Astrocyte of the hippocampus (primary cell): ENCODE results near the gene CREB5.
A peak's percentile ranks its signal among the peaks of the same experiment; 100 is the strongest.
"Not testable (repeated sequence)": the region's sequence is repeated elsewhere in the genome, so short reads cannot be mapped to it uniquely, and the experiment has no call there.

Source experiments
- DNase-seq: peaks from one replicate; pipeline ENCODE4 v3.0.0; 2011; ENCODE audit warnings: low read depth, low spot score

The CREB5 gene

GRCh38 chr7:28576656-28577055, 164.3 kb downstream of the CREB5 start:
- DNase-seq: no peak

DNA sequence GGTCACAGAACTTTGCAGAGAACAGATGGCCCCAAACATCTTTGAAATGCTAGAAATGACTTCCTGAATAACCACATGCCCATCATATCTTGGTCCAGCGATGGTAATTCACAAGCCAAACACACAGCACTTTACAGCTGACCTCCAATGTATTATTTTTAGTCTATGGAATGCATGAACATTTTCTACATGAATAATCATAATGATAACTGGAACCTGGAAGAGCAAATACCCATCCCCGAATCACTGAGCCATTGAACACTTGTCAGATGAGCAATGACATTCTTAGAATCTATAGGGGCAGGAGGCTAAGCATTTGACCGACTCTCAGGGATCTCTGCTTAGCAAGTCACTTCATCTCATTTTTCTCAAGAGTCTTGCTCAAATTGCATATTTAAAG, 167.3 kb downstream of the CREB5 start:
- DNase-seq: no peak

DNA sequence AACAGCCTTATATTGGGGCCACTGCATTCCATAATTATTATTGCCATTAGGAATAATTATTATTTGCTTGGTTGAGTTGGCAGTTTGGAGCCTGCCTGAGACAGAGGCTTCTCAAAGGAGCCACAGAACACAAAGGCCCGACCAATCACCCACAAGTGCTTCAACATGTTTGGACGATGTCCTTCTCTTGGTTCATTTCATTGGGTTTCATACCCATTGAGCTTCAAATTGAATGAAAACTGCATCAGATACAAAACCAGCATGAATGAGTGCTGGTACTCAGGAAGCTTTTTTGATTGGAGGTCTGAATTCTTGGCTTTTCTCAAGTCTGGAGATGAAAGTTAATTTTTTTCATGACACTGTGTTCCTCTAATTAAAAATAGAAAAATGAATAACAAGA, 168.3 kb downstream of the CREB5 start:
- DNase-seq: no peak

GRCh38 chr7:28581351-28581750, 169.0 kb downstream of the CREB5 start:
- DNase-seq: peak; percentile 61

- DNase-seq: no peak
Observed at GRCh38 chr7:28582226-28582625, 169.9 kb downstream of the CREB5 start.

DNA sequence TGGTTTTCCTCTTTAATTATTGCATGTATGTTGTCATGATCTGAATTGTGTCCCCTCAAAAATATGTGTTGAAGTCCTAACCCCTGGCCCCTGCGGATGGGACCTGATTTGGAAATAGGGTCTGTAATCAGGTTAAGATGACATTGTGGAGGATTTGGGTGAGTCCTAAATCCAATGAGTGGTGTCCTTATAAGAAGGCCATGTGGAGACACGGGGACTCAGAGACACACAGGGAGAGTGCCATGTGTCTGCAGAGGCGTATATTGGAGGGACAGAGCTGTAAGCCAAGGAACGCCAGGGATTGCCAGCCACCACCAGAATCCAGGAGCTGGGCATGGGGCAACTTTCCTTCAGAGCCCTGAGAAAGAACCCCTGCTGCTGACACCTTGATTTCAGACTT, 171.9 kb downstream of the CREB5 start:
- DNase-seq: no peak

- DNase-seq: peak; percentile 87
Observed at GRCh38 chr7:28586736-28587135, 174.4 kb downstream of the CREB5 start.

GRCh38 chr7:28587211-28587610, 174.9 kb downstream of the CREB5 start:
- peak; percentile 81 for DNase-seq

- DNase-seq: peak; percentile 16
Observed at GRCh38 chr7:28588602-28589001, 176.3 kb downstream of the CREB5 start.

GRCh38 chr7:28591041-28591674, 178.8 kb downstream of the CREB5 start:
- no peak for DNase-seq

DNA sequence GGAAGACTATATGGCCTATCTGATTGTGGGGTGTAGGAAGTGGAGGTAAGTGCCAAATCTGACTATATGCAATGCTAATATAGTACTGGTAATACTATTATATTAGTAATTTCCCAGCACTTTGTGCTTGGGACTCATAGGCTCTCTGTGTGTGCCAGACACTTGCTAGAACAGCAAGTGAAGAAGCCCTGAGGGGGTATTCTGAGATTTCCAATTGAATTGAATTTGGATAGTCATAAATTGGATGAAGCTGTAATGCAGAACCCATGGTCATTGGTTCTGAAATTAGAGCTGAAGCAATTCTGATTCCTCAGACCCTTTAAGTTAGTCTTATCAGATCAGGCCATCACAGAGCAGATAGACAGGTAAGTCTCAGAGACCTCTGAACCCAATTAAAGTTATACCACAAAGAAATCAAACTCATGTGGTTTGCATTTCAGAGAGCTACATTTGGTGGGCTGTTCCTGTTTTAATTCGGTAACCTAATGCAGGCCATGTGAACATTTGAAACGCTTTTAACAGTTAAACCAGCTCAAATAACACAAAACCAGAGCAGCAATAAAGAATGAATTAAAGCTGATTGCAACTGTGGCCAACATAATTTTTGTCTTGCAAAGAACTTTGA, 179.5 kb downstream of the CREB5 start:
- no peak for DNase-seq

- no peak for DNase-seq
Observed at GRCh38 chr7:28592861-28593260, 180.5 kb downstream of the CREB5 start.

- DNase-seq: no peak
Observed at GRCh38 chr7:28595076-28595475, 182.8 kb downstream of the CREB5 start.

DNA sequence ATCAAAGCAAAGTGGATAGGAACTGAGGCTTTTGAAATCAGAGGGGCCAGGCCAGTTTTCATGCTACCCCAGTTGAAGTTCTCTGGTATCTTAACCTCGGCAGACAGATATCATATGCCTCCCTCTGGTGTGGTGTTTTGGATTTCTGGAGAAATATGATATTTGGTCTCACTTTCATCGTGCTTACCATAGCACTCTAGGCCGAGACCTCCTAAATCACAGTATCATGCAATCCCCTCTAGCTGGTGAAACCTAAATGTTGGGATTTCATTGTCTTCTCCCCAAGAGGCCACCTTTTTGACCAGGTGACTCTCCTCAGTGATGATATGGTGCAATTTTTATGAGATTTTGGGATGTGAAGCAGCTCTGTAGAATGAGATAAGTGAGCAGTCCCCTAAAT, 183.5 kb downstream of the CREB5 start:
- DNase-seq: no peak

- DNase-seq: peak; percentile 39
Observed at GRCh38 chr7:28596245-28596935, 184.1 kb downstream of the CREB5 start.

DNA sequence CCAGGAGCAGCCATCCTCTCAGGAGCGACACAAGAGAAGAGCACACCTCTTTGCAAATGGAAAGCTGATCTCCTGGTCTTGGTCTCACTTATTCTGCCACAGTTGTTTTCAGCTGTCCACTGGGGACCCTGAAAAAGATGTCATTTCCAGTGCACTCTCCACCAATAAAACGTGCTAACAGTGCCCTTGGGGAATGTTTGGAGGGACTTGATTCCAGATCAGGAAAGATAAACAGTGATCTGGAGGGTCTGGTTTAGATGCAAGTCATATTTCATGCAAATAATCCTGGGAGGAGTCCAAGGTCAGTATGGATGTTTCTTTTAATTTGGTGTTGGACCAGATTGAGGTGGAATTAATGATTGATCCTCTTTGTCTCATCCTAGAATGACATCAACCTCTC, 185.0 kb downstream of the CREB5 start:
- no peak for DNase-seq

GRCh38 chr7:28598037-28598436, 185.7 kb downstream of the CREB5 start:
- not testable (repeated sequence) for DNase-seq

DNA sequence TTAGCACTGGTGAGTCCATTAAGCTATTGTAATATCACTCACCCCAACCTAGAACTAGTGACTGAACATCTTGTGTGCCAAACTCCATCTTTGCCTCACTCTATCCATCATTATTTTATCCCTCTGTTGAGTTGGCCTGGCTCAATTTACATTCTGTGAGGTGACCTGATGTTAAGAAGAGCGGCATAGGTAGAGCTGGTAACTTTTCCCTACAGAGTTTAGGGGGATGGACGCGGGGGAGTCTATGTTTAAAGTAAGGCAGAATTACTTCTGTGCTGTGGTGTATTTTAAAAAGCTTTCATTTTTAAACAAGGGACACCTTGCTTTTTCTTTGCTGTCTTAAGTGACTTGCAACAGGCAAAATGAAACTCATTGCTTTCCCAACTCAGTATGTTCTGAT, 186.3 kb downstream of the CREB5 start:
- no peak for DNase-seq

GRCh38 chr7:28599411-28599810, 187.1 kb downstream of the CREB5 start:
- DNase-seq: no peak

DNA sequence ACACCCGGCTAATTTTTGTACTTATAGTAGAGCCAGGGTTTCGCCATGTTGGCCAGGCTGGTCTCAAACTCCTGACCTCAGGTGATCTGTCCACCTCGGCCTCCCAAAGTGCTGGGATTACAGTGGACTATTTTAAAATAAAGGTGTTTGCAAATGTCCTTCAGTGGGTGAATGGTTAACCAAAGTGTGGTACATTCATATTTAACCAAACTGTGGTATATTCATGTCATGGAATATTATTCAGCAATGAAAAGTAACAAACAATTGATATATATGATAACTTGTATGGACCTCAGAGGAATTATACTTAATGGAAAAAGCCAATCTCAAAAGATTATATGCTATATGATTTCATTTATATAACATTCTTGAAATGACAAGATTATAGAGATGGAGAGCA, 190.0 kb downstream of the CREB5 start:
- DNase-seq: no peak

GRCh38 chr7:28605427-28606085, 193.2 kb downstream of the CREB5 start:
- no peak for DNase-seq

- no peak for DNase-seq
Observed at GRCh38 chr7:28606421-28606820, 194.1 kb downstream of the CREB5 start.

- no peak for DNase-seq
Observed at GRCh38 chr7:28607855-28608193, 195.5 kb downstream of the CREB5 start.
